Neural cell (in vitro differentiated cells): ENCODE measurements around the gene KHDC3L. TPM values are rescaled to one million over a fixed set of nuclear protein-coding genes. Genes with fewer than 3 reads are reported as not detected.
"Not testable (repeated sequence)": the region's sequence is repeated elsewhere in the genome, so short reads cannot be mapped to it uniquely, and the experiment has no call there.

Source experiments
- H2AFZ ChIP-seq: fragments of 200-600, 300-800 bp; sonication (generic), shearing (Covaris generic); 2 replicates; pipeline ENCODE4 v1.6.0; 2014; ENCODE audit warnings: low read depth, mild to moderate bottlenecking, antibody characterized with exemption, low read length, moderate library complexity
- H3F3A ChIP-seq: fragments of 200-600 bp; shearing (Covaris generic); 2 replicates; pipeline ENCODE4 v1.6.1; 2016; ENCODE audit warnings: mild to moderate bottlenecking, moderate library complexity, mixed read lengths, antibody characterized with exemption, low read length; ENCODE audit not compliant: insufficient read depth, poor library complexity, severe bottlenecking
- H3K27ac ChIP-seq: fragments of 200-600, 300-800 bp; sonication (generic), shearing (Covaris generic); 2 replicates; pipeline ENCODE4 v1.5.1; 2014; ENCODE audit warnings: mild to moderate bottlenecking, low read length, moderate library complexity
- H3K27me3 ChIP-seq: fragments of 300-800, 200-600 bp; sonication (generic), shearing (Covaris generic); 2 replicates; pipeline ENCODE4 v1.6.0; 2014; ENCODE audit warnings: mild to moderate bottlenecking, low read depth, low read length, moderate library complexity; ENCODE audit not compliant: insufficient read depth
- H3K36me3 ChIP-seq: fragments of 300-800, 200-600 bp; sonication (generic), shearing (Covaris generic); 2 replicates; pipeline ENCODE4 v1.5.1; 2014; ENCODE audit warnings: mild to moderate bottlenecking, antibody characterized with exemption, low read length, moderate library complexity; ENCODE audit not compliant: insufficient read depth
- H3K4me2 ChIP-seq: fragments of 300-800, 200-600 bp; sonication (generic), shearing (Covaris generic); 2 replicates; pipeline ENCODE4 v1.6.0; 2014; ENCODE audit warnings: mild to moderate bottlenecking, low read length
- H3K4me3 ChIP-seq: fragments of 300-800, 200-600 bp; sonication (generic), shearing (Covaris generic); 2 replicates; pipeline ENCODE4 v1.5.1; 2014; ENCODE audit warnings: mild to moderate bottlenecking, low read length, moderate library complexity
- H3K79me2 ChIP-seq: fragments of 200-600 bp; shearing (Covaris generic); replicated peaks from 2 replicates; pipeline ENCODE4 v1.6.0; 2014; ENCODE audit warnings: mild to moderate bottlenecking, low read length, moderate library complexity; ENCODE audit not compliant: insufficient read depth
- H3K9ac ChIP-seq: fragments of 300-800, 200-600 bp; sonication (generic), shearing (Covaris generic); 2 replicates; pipeline ENCODE4 v1.6.1; 2016; ENCODE audit warnings: mild to moderate bottlenecking, low read length, mixed read lengths
- H3K9me2 ChIP-seq: fragments of 200-600 bp; shearing (Covaris generic); 2 replicates; pipeline ENCODE4 v1.6.1; 2016; ENCODE audit warnings: mild to moderate bottlenecking, low read length, mixed read lengths; ENCODE audit not compliant: insufficient read depth
- H3K9me3 ChIP-seq: fragments of 200-600, 300-800 bp; sonication (generic), shearing (Covaris generic); 2 replicates; pipeline ENCODE4 v1.6.1; 2016; ENCODE audit warnings: mild to moderate bottlenecking, mixed run types, low read length, moderate library complexity, mixed read lengths
- H4K20me1 ChIP-seq: fragments of 200-600 bp; shearing (Covaris generic); 2 replicates; pipeline ENCODE4 v1.6.1; 2016; ENCODE audit warnings: mild to moderate bottlenecking, mixed run types; ENCODE audit not compliant: insufficient read depth
- CTCF ChIP-seq: fragments of 450-650 bp; IDR thresholded peaks from 2 replicates; pipeline ENCODE4 v1.5.1; 2014; ENCODE audit warnings: antibody characterized with exemption, mild to moderate bottlenecking, moderate library complexity; ENCODE audit not compliant: poor library complexity, severe bottlenecking
- EP300 ChIP-seq: fragments of 450-650 bp; conservative IDR thresholded peaks from 2 replicates; pipeline ENCODE4 v1.6.1; 2014; ENCODE audit warnings: antibody characterized with exemption, mild to moderate bottlenecking, moderate library complexity; ENCODE audit not compliant: poor library complexity, severe bottlenecking
- EZH2 ChIP-seq: fragments of 200-600, 300-800 bp; shearing (Covaris generic), sonication (generic); IDR thresholded peaks from 2 replicates; pipeline ENCODE4 v1.6.1; 2014; ENCODE audit warnings: antibody characterized with exemption, low read length, borderline replicate concordance, mild to moderate bottlenecking; ENCODE audit not compliant: insufficient read depth, poor library complexity, severe bottlenecking
- MXI1 ChIP-seq: fragments of 450-650 bp; conservative IDR thresholded peaks from 2 replicates; pipeline ENCODE4 v1.6.1; 2014; ENCODE audit warnings: antibody characterized with exemption, mild to moderate bottlenecking; ENCODE audit not compliant: poor library complexity, severe bottlenecking
- POLR2AphosphoS5 ChIP-seq: IDR thresholded peaks from 2 replicates; pipeline ENCODE4 v1.6.1; 2012
- RAD21 ChIP-seq: fragments of 450-650 bp; conservative IDR thresholded peaks from 2 replicates; pipeline ENCODE4 v1.6.1; 2014; ENCODE audit warnings: antibody characterized with exemption, mild to moderate bottlenecking, moderate library complexity
- REST ChIP-seq: IDR thresholded peaks from 2 replicates; pipeline ENCODE4 v1.6.1; 2012; ENCODE audit warnings: borderline replicate concordance
- SMC3 ChIP-seq: fragments of 450-650 bp; conservative IDR thresholded peaks from 2 replicates; pipeline ENCODE4 v1.6.1; 2014; ENCODE audit warnings: antibody characterized with exemption, mild to moderate bottlenecking, moderate library complexity; ENCODE audit not compliant: poor library complexity
- TAF1 ChIP-seq: IDR thresholded peaks from 2 replicates; pipeline ENCODE4 v1.6.1; 2012; ENCODE audit warnings: low read depth
- polyA plus RNA-seq: library from polyadenylated mRNA; depleted of rRNA; stranded (reverse); fragments of >200 nt; gene quantifications from 2 replicates; pipeline ENCODE4 v1.2.3, GENCODE V29; 2014

Gene KHDC3L
- polyA plus RNA-seq, 1 donor from 2014 or later, result not detected

- TF ChIP-seq MXI1 (no peak), RAD21 (no peak), TAF1 (no peak), EP300 (no peak), SMC3 (no peak), EZH2 (no peak), CTCF (no peak), REST (no peak), POLR2AphosphoS5 (no peak)
- no peak overlapping the region for H3K9ac ChIP-seq
- H3K36me3 ChIP-seq, result no peaks in the 10 kb centered on the region
- no peaks in the 10 kb centered on the region for H3K9me3 ChIP-seq
- no peak overlapping the region for H2AFZ ChIP-seq
- no peaks in the 10 kb centered on the region for H4K20me1 ChIP-seq
- no peaks in the 10 kb centered on the region for H3K9me2 ChIP-seq
- no peaks in the 10 kb centered on the region for H3F3A ChIP-seq
- no peaks in the 10 kb centered on the region for H3K79me2 ChIP-seq
- no peak overlapping the region for H3K4me3 ChIP-seq
- H3K4me2 ChIP-seq, result no peak overlapping the region
- no peak overlapping the region for H3K27ac ChIP-seq
- no peaks in the 10 kb centered on the region for H3K27me3 ChIP-seq
These were observed 14.8 kb downstream of the KHDC3L start for GRCh38 chr6:73377225-73377624.

- H3K79me2 ChIP-seq, H3K27me3 ChIP-seq, H3F3A ChIP-seq, H3K9me3 ChIP-seq, H3K4me3 ChIP-seq, H3K27ac ChIP-seq, H3K4me2 ChIP-seq, H2AFZ ChIP-seq, H3K36me3 ChIP-seq, H4K20me1 ChIP-seq, H3K9ac ChIP-seq, H3K9me2 ChIP-seq: not testable (repeated sequence)
These were observed 19.1 kb downstream of the KHDC3L start for GRCh38 chr6:73381531-73381930.

- TF ChIP-seq MXI1, result no peak
- TF ChIP-seq RAD21, result no peak
These were observed 20.1 kb downstream of the KHDC3L start for GRCh38 chr6:73382462-73383113.

More at GRCh38 chr6:73382462-73383113, 20.1 kb downstream of the KHDC3L start:
- no peaks in the 10 kb centered on the region for H3F3A ChIP-seq
- no peak overlapping the region for H3K27ac ChIP-seq
- no peaks in the 10 kb centered on the region for H3K9me3 ChIP-seq
- no peak overlapping the region for H3K4me2 ChIP-seq
- no peaks in the 10 kb centered on the region for H3K9me2 ChIP-seq
- no peaks in the 10 kb centered on the region for H3K36me3 ChIP-seq
- no peaks in the 10 kb centered on the region for H3K79me2 ChIP-seq
- H3K27me3 ChIP-seq, result no peaks in the 10 kb centered on the region
- no peak overlapping the region for H2AFZ ChIP-seq
- no peak overlapping the region for H3K9ac ChIP-seq
- H3K4me3 ChIP-seq, result no peak overlapping the region
- H4K20me1 ChIP-seq, result no peaks in the 10 kb centered on the region
